HG02852 (cell line): ENCODE results near the gene KDM3B.
A peak's percentile ranks its signal among the peaks of the same experiment; 100 is the strongest.

Experiments used
- ATAC-seq: cut with Tn5 transposase; IDR thresholded peaks from one replicate; pipeline ENCODE4 v1.9.1; 2021; ENCODE audit warnings: mild to moderate bottlenecking, moderate library complexity; ENCODE audit not compliant: unreplicated experiment

KDM3B gene

GRCh38 chr5:138349852-138350562 is 2.5 kb upstream of the KDM3B start:
- no peak for ATAC-seq

DNA sequence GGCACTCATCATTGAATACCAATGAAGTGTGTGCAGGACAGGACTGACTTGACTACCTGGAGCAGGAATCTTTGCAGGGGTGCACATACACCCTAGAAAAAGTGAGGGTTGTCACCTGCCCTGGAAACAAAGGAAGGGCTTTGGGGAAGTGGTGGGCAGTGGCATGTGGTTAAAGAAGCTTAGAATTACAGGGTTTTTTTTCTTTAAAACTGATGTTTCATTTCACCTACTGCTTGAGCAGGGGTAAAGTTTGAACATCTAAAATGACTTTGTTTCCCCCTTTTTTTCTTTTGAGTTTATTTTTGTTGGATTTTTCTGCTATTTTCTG is 2.0 kb upstream of the KDM3B start:
- ATAC-seq, result no peak

DNA sequence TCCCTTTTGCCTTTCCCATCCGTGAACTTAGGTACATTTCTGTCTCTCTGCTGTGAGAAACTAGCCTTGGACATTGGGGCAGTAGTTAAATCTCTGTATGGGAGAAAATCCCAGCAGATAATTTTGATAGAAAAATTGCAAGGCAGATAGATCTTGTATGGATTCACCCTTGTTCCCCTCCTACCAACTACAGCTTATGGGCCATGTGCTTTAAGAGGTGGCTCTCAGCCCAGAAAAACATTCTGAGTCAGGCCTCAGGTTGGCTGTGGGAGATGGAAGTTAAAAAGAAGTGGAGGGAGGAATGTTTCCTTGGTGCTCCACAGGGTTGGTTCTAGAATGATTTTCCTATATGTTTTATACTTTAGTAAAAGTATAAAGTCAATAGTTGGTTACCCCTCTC is 1.4 kb upstream of the KDM3B start:
- ATAC-seq, result no peak

- no peak for ATAC-seq
These were observed 968 bp upstream of the KDM3B start for GRCh38 chr5:138351517-138351916.

DNA sequence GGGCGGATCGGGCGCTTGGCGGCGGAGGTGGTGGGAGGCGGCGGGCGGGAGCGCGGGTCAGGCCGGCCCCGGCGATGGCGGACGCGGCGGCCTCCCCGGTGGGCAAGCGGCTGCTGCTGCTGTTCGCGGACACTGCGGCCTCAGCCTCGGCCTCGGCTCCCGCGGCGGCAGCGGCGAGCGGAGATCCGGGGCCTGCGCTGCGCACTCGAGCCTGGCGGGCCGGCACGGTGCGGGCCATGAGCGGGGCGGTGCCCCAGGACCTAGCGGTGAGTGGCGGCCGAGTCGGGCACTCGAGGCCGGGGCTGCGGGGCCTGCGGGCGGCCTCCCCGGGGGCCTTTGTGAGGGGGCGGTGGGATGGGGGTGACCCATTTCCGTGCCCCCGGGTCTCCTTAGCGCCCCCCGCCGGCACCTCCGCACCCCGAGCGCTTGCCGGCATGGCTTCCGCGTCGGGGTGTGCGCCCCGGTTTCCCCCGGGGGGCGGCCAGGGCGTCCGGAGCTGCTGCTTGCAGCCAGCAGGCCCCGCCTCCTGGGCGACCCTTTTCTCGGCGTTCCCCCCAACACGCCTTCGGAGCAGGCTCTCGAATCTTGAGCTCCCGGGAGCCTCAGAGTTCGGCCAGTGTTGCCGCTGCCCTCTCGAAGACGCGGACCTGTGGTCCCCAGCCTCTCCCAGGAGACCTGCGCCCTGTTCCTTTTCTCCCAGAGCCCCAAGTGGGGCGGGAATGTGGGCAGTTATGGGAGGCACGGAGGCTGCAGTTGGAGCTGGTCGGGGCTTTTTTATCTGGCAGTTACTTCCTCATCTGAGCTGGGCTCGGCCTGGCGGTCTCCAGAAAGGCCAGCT is 456 bp downstream of the KDM3B start:
- ATAC-seq, result peak; percentile 45

GRCh38 chr5:138353560-138354080 is 1.1 kb downstream of the KDM3B start:
- ATAC-seq, result no peak

DNA sequence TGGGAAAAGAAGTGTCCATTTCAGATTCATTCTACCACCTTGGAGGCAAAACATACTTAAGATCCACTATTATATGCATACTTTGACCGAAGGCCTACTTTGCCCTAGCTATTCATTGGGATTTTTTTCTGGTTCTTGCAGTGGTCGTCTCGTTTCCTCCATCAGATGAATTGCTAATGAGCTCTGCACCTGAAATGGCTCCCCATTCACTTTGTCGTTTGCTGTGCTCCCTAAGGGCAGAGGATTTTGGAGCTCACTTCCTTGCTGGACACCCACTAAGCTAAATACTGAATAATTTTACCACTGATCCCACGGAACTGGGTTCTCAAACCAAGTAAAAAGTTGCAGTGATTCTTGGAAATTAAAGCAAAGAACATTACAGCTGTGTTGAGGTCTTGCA is 1.9 kb downstream of the KDM3B start:
- no peak for ATAC-seq

GRCh38 chr5:138354926-138355378 is 2.5 kb downstream of the KDM3B start:
- peak; percentile 41 for ATAC-seq

DNA sequence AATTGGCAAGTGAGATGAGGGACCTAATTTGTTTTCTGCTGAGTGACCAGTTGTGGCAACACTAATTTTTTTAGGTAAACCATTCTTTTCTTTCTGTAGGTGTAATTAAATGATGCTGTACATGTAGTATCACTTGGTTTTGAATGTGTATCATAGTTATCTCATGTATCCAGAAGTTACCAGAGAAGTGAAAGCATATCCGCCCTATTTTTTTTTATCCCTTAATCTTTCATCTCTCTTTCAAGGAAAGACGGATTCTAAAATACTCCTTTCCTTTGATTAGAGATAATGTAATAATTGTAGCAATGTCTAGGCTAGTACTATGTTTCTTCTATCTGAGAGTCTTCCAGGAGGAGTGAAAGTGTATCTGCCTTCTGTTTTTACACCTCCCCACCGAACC is 7.1 kb downstream of the KDM3B start:
- ATAC-seq, result no peak

DNA sequence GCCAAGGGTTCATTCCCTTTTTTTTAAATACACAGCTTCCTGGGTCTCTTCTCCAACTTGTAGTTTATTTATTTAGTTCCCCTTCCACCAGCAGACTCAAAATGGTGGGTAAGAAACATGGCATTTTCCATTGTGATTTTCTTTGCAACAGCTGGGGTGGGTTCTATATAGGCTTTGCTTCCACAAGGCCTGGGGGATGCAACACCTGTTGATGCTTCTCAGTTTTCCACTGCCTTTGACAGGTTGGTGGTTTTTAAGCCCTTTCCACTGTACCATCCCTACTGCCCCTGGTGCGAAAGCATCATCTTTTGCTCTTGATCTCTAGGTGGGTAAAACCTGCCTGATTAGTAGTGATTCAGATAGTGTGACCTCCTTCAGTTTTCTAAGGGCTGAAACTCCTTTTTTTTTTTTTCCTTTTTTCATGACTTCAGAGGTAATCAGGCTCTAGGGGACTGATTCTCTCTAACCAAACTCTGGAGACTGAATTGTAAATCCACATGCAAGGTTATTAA is 8.5 kb downstream of the KDM3B start:
- no peak for ATAC-seq

DNA sequence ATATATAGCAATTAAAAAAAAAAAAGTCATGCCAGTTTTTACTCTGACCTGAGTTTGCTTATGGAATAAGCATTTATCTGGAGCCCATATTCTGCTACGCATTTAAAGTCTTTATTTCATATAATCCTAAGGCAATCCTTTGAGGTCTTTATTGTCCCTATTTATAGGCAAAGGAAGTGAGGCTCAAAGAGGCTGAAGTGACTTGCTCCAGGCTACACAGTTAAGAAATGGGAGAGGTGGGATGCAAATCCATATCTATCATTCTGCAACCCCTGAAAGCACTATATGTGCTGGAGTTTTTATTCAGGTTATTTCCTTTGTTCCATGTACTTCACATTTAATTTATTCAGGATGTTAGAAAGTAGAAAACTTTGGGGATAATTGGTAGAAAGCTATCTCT is 12.1 kb downstream of the KDM3B start:
- no peak for ATAC-seq

DNA sequence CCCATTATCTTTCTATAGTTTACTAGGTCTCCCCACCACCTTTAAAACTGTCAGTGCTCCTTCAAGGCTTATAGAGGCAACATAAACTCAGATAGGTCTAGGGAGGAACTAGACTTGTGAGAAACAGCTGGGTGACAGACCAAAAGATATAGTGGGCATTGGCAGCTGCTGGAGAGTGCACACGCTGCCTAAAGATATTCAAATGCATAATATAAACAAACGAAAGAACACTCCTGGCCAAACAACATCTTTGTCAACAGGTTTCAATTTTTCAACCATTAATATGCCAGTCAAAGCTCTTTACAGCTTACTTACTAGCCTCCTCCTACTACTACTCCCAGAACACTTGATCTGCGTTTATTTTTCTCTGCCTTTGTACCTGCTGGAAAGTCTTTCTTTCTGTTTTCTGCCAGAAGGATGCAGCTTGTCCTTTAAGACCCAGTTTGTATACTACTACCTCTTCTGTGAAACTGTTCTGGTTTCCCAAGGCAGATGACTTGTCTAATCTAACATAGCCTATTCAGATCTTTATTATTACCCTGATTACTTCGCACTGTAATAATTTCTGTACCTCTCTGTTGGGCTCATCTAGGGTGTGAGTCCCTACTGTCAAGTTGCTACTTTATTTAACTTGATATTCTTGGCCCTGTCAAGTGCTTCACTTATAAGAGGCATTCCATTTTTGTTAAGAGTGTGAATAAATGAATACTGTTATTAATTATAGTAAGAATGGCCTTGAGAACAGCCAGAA is 14.3 kb downstream of the KDM3B start:
- no peak for ATAC-seq

DNA sequence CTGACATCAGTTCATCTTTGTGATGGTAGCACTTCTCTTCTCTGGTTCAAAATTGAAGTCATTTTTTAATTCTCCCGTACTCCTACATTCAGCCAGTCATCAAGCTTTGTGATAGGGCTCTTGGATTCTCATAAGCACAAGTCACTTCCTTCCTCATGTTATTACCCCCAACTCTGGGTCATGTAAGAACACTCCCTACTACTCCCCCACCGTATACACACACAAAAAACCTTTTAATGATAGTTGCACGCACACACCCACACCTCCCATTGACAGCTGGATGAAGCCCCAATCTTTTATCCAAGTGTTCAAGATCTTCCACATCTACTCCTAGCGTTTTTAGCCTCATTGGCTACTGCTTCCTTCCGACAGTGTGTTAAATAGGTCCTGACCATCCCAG is 16.8 kb downstream of the KDM3B start:
- no peak for ATAC-seq

DNA sequence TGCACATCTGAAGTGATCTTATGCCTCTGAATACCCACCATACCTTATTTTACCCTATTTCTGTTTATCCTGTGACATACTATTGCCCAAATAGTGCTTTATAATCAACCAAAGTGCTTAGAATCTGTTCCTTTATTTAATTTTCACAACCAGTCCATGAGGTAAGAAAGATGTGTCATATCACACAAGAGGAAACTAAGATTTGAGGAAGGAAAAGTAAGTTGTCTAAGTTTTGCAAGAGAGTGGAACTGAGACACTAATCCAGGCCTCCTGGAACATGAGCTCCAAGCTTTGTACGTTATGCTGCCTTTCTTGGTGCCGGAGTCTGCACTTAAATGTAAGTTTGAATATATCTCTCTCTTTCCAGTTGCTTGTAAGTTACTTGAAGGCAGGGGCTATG is 17.2 kb downstream of the KDM3B start:
- no peak for ATAC-seq

- ATAC-seq, result no peak
These were observed 18.1 kb downstream of the KDM3B start for GRCh38 chr5:138370537-138370936.

- no peak for ATAC-seq
These were observed 19.0 kb downstream of the KDM3B start for GRCh38 chr5:138371454-138371853.

GRCh38 chr5:138372225-138372624 is 19.7 kb downstream of the KDM3B start:
- ATAC-seq, result peak; percentile 76

DNA sequence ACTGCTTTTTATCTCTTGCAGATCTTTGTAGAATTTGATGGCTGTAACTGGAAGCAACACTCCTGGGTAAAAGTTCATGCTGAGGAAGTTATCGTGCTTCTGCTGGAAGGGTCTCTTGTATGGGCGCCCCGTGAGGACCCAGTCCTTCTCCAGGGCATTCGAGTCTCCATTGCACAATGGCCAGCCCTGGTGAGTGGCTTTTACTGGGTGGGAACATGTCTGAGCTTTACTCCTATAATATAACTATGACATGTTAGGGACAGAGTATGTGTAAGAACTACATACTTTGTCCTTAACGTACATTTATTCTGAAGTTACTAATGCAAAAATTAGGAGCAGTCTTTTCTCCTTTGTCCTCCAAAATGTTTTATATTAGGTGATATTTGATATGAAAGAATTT is 20.2 kb downstream of the KDM3B start:
- no peak for ATAC-seq

DNA sequence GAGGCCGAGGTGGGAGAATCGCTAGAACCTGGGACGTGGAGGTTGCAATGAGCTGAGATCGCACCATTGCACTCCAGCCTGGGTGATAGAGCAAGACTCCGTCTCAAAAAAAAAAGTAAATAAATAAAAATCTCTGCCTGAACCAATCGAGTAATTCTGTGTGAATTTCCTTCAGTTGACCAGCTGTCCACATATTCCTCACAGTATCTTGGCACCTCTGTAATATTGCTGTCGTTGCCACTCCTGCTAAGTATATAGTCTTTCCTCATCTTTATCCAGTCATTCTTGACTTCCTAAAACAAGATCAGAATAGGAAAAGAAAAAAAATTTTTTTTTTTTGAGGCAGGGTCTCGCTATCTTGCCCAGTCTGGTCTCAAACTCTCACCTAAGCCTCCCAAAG is 29.9 kb downstream of the KDM3B start:
- ATAC-seq, result no peak

- no peak for ATAC-seq
These were observed 33.2 kb downstream of the KDM3B start for GRCh38 chr5:138385660-138386059.

DNA sequence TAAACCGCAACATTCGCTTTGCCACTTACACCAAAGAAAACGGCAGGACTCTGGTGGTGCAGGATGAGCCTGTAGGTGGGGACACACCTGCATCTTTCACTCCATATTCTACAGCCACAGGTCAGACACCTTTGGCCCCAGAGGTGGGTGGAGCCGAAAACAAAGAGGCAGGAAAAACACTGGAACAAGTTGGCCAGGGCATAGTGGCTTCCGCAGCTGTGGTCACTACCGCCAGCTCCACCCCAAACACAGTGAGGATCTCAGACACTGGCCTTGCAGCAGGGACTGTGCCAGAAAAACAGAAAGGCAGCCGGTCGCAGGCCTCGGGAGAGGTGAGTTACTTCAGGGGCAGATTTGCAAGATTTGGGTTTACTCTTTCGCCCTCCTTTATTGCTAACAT is 33.8 kb downstream of the KDM3B start:
- no peak for ATAC-seq
